DMS 273 treated with DMSO at 0.1 percent for 48 hours (cell line): ENCODE data around the gene SORCS2.

Experiments used
- DNase-seq: peaks from one replicate; lab custom pipeline; 2025; lab: John Stamatoyannopoulos, UW

Gene SORCS2

GRCh38 chr4:7393601-7394575 is 201.6 kb downstream of the SORCS2 start:
- no peak for DNase-seq

- no peak for DNase-seq
Observed at GRCh38 chr4:7394681-7395451, 202.5 kb downstream of the SORCS2 start.

GRCh38 chr4:7395645-7396044 is 203.3 kb downstream of the SORCS2 start:
- no peak for DNase-seq

- no peak for DNase-seq
Observed at GRCh38 chr4:7396186-7396910, 204.0 kb downstream of the SORCS2 start.

GRCh38 chr4:7397206-7398103 is 205.1 kb downstream of the SORCS2 start:
- DNase-seq: no peak

- peak; percentile 44 for DNase-seq
Observed at GRCh38 chr4:7398104-7398423, 205.7 kb downstream of the SORCS2 start.

- no peak for DNase-seq
Observed at GRCh38 chr4:7398788-7399439, 206.6 kb downstream of the SORCS2 start.

GRCh38 chr4:7399440-7400234 is 207.3 kb downstream of the SORCS2 start:
- no peak for DNase-seq

GRCh38 chr4:7400671-7401298 is 208.4 kb downstream of the SORCS2 start:
- DNase-seq: no peak

- no peak for DNase-seq
Observed at GRCh38 chr4:7402526-7402925, 210.2 kb downstream of the SORCS2 start.

GRCh38 chr4:7403001-7403400 is 210.7 kb downstream of the SORCS2 start:
- DNase-seq: no peak

- no peak for DNase-seq
Observed at GRCh38 chr4:7408166-7408565, 215.8 kb downstream of the SORCS2 start.

GRCh38 chr4:7410446-7410845 is 218.1 kb downstream of the SORCS2 start:
- DNase-seq: no peak

GRCh38 chr4:7411491-7411890 is 219.2 kb downstream of the SORCS2 start:
- no peak for DNase-seq

- no peak for DNase-seq
Observed at GRCh38 chr4:7411896-7412553, 219.7 kb downstream of the SORCS2 start.

GRCh38 chr4:7412554-7412912 is 220.2 kb downstream of the SORCS2 start:
- DNase-seq: no peak

- no peak for DNase-seq
Observed at GRCh38 chr4:7414046-7414445, 221.7 kb downstream of the SORCS2 start.

- no peak for DNase-seq
Observed at GRCh38 chr4:7414736-7415510, 222.6 kb downstream of the SORCS2 start.
